GM18909 (cell line): ENCODE results near the gene TTYH3.

ENCODE experiments used
- ATAC-seq: cut with Tn5 transposase; IDR thresholded peaks from one replicate; pipeline ENCODE4 v1.9.1; 2021; ENCODE audit warnings: mild to moderate bottlenecking; ENCODE audit not compliant: unreplicated experiment, poor library complexity

The TTYH3 gene

GRCh38 chr7:2701424-2701823, 69.6 kb downstream of the TTYH3 start:
- ATAC-seq: no peak

GRCh38 chr7:2701832-2702593, 70.2 kb downstream of the TTYH3 start:
- ATAC-seq: no peak

- no peak for ATAC-seq
Observed at GRCh38 chr7:2702594-2702957, 70.8 kb downstream of the TTYH3 start.

DNA sequence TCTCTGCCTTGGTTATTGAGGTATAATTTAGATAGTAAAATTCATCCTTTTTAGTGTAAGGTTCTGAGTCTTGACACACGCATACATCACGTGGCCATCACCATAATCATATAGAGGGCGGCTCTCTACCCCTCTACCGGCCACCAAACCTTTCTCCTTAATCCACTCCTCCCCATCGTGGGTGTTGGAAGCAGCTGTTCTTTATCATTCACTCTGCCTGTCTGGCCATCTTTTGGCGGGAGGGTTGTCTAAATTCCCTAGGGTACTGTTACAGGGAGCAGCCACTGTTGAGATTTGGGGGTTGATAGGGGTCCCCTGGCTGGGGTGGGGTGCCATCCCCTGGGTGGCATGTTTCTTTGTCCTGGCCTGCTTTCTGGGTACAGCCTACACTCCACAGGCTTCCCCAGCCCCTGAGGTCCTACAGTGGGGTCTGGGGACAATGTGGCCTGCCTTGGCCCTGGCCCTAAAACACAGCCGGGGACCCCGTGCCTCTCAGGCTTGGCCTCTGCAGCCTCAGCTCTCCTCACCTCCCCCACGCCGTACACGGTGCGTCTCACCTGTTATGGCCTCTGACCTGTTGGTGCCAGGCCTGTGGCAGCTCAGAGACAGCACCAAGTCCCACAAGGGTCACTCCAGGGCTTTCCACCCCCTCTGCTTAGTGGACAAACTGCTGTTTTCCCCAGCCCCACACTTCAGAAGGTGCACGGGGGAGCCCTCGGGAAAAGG, 73.7 kb downstream of the TTYH3 start:
- no peak for ATAC-seq

GRCh38 chr7:2706685-2707126, 74.9 kb downstream of the TTYH3 start:
- ATAC-seq: no peak

DNA sequence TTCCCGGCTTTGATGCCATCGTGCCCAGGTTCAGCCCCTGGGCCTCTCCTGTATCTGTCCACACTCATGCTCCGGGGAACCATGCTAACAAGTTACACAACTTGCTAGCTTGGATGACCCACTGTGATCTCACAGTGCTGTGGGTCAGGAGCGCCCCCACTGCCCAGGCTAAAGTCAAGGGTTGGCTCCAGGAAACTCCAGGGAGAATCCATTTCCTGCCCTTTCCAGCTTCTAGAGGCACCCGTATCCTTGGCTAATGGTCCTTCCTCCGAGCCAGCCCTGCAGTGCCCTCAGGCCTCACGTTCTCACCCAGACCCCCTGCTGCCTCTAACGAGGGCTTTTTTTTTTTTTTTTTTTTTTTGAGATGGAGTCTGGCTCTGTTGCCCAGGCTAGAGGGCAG, 75.7 kb downstream of the TTYH3 start:
- ATAC-seq: no peak

- ATAC-seq: no peak
Observed at GRCh38 chr7:2708041-2708440, 76.3 kb downstream of the TTYH3 start.

- ATAC-seq: no peak
Observed at GRCh38 chr7:2708547-2709310, 76.9 kb downstream of the TTYH3 start.

GRCh38 chr7:2709553-2710285, 77.9 kb downstream of the TTYH3 start:
- ATAC-seq: peak; percentile 79

- ATAC-seq: peak; percentile 53
Observed at GRCh38 chr7:2710286-2710655, 78.5 kb downstream of the TTYH3 start.

DNA sequence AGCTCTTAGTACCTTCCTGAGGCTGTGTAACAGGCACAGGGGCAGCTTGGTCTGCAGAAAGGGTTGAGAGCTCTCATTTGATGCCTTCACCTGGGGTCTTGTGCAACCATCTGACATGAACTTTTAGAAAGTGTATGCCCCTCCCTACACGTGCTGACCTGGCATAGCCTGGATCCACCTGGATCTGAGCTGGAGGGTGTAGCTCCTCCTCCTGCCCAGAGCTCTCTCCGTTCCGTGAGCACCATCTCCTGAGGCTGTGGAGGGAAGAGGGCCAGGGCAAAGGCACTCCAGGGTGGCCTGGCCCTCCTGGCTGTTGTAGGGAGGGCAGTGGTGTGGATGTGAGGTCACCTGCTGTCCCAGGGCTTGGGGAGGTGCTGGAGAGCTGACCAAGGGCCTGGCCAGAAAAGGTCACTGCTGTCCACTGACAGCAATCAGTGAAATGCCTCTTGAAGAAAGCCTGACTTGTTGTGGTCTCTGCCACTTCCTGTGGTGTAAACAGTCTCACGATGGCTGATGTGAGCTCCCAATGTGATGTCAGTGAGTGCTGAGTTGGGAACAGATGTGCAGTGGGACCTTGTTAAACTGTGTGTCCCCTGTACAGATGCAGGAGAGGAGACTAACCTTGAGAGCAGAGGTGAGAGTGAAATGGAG, 79.2 kb downstream of the TTYH3 start:
- peak; percentile 39 for ATAC-seq

DNA sequence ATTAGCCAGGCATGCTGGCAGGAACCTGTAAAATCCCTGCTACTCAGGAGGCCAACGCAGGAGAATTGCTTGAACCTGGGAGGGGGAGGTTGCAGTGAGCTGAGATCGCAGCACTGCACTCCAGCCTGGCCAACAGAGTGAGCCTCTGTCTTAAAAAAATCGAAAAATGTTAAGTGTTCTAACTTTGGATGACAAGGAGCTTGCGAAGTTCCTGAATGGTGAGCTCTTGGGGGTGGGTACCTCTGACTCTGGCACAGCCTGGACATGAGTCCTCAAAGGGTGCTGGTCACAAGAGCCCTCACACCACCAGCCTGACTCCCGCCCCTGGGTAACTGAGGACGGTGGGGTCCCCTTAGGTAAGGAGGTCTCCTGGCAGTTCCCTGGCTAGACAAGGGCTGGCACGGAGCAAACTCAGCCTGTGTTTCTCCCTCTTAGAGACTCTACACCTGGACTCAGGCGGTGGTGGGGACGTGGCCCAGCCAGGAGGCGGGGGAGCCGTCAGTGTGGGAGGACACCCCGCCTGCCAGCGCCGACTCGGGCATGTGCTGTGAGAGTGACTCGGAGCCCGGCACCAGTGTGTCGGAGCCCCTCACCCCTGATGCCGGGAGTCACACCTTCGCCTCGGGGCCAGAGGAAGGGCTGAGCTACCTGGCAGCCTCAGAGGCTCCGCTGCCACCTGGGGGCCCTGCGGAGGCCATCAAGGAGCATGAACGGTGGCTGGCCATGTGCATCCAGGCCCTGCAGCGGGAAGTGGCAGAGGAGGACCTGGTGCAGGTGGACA, 80.3 kb downstream of the TTYH3 start:
- no peak for ATAC-seq

DNA sequence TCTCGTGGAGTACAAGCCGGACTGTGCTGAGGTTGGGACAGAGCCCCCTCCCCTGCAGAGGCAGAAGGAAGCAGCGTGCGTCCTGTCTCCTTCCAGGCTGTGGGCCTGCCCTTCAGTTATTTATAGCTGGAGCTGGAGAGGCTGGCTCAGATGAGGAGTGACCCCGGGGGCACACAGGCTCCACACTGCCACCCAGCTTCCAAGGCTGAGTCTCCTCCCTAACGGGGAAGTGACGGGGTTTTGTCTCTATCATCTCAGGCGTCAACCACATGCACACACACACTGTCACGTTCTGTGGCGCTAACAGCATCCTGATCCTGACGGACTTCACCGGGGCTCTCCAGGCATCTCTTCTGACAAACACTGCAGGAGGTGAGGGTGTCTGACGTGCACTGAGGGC, 81.6 kb downstream of the TTYH3 start:
- ATAC-seq: no peak

- no peak for ATAC-seq
Observed at GRCh38 chr7:2713978-2714377, 82.2 kb downstream of the TTYH3 start.
